Esophagus mucosa (tissue), 1 donor: ENCODE data around the gene SPRED1. TPM values are rescaled to one million over a fixed set of nuclear protein-coding genes. Genes with fewer than 3 reads are reported as not detected.
"Not testable (repeated sequence)": the region's sequence is repeated elsewhere in the genome, so short reads cannot be mapped to it uniquely, and the experiment has no call there.

Experiments used
- ATAC-seq: fragments of 200-7000 bp; cut with Tn5 transposase; one replicate; pipeline ENCODE4 v1.9.1; 2020
- total RNA-seq: library from RNA; stranded (reverse); gene quantifications from one replicate; pipeline ENCODE4 v1.2.4, GENCODE V29; 2023
- donor health status: DM: yes; HTN: yes; CAD: no.

SPRED1 gene
- total RNA-seq, 1 donor from 2014 or later, result 10.0 TPM

GRCh38 chr15:38237021-38237420, 15.6 kb upstream of the SPRED1 start:
- ATAC-seq, result not testable (repeated sequence)

GRCh38 chr15:38238311-38238710, 14.3 kb upstream of the SPRED1 start:
- no peak for ATAC-seq

- ATAC-seq, result no peak
Observed at GRCh38 chr15:38242055-38242454, 10.6 kb upstream of the SPRED1 start.

DNA sequence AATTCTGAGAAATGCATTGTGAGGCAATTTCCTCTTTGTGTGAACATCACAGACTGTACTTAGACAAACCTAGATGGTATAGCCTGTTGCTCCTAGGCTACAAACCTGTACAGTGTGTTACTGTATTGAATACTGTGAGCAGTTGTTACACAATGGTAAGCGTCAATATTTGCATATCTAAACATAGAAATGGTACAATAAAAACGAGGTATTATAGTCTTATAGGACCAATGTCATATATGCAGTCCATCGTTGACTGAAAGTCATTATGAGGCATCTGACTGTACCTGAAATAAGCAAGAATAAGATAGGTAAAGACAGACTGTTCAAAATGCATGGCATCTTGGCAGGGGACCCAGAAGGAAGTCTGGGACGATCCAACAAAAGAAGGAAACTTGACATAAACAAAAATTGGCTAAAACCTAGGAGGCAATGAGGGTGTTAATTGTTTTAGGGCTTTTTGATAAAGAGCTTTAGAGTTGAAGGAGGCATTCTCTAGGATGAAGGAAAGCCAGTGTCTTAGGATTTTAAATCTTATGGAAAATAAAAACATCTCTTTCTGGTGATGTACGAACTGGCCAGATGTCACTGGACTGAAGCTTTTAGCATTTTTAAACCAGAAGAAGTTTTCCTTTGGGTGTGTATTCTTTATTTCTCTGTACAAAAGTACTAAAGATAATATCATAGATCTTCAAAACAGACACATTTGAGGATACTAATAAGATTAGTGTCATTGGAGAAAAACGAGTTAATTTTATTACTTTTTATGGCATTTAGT, 9.2 kb upstream of the SPRED1 start:
- no peak for ATAC-seq

DNA sequence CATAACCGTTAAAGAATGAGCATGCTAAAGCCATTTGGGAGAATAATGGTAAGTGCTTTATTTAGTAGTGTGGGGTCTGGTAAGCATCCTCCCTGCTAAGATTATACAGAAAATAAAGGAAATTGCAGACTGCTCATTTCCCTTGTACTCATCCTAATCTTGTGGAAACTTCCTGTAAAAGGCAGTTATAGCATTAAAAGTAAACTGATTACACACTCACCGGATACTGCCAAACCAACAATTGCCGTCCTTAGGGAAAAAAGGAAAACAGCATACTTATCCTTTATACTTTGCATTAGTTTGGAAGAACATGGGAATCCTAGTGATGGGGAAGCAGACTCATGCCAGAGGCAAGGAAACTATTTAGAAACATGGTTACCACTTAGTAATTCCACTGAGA, 5.3 kb upstream of the SPRED1 start:
- no peak for ATAC-seq

- ATAC-seq, result peak; percentile 16
Observed at GRCh38 chr15:38253351-38253781, 730 bp downstream of the SPRED1 start.

DNA sequence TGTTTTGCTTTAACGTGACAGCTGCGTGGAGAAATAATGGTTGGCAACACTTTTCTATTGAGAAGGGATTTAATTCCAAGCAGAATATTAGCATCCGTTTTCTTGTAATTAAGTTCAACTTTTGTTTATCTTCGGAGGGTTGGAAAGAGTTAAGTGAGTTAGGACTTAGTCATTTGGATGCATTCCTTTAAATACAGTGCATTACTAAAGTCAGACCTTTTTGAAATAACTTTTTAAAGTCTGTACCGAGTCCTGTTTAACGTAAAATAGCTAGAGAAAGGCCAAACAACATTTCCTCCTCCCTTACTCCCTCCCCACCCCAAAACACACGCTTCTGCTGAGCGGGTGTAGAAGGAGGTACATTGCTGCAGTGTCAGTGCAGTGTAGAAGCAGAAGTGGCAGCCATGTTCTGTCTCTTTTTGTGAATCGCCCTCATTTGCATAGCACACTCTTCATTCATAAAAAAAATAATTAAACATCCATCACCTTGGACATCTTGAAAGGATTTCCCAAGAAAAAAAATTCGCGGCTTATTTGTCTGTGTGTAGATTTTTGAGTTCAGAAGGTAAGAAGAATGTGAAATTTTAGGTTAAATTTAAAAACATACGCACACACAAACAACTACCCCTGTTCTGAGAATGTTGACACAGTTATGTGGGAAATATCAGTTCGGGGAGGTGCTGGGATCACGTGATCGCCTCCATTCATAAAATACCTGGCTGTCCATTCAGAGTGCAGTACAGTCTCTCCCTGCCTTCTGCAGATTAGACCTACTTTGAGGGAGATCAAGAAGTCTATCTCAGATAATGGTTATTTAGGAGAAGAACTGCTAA, 1.6 kb downstream of the SPRED1 start:
- ATAC-seq, result peak; percentile 34

GRCh38 chr15:38255690-38256089, 3.1 kb downstream of the SPRED1 start:
- no peak for ATAC-seq

DNA sequence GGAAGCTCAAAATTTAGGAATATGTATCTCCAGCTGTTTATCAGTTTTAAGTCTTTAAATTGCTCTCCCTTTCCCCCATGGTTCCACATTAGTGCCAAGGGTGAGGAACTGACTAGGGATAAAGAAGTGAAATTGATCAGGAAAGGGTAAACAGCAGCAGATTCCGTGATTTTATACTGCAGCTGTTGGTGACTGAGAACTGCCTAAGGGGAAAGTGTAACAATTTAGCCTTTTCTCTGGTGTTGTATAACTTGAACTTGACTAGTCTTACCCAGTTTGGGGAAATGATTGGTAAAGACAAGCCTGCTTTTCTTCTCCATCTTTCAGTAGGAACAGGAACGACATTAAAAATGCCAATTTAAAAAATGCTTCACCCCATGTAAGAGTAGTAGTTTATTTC, 5.0 kb downstream of the SPRED1 start:
- no peak for ATAC-seq

DNA sequence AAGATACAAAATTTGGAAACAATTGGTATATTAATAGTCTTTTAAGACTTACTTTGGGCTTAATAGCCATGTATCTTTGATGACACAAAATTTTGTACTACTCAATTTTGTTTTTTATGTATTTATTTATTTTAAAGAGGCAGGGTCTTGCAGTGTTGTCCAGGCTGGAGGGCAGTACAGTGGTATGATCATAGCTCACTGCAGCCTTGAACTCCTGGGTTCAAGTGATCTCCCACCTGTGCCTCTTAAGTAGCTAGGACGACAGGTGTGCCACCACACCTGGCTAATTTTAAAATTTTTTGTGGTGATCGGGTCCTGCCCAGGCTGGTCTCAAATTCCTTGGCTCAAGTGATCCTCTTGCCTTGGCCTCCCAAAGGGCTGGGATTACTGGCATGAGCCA, 6.5 kb downstream of the SPRED1 start:
- no peak for ATAC-seq

- no peak for ATAC-seq
Observed at GRCh38 chr15:38260077-38260476, 7.4 kb downstream of the SPRED1 start.

- no peak for ATAC-seq
Observed at GRCh38 chr15:38263251-38263650, 10.6 kb downstream of the SPRED1 start.

GRCh38 chr15:38263996-38264395, 11.4 kb downstream of the SPRED1 start:
- ATAC-seq, result no peak

DNA sequence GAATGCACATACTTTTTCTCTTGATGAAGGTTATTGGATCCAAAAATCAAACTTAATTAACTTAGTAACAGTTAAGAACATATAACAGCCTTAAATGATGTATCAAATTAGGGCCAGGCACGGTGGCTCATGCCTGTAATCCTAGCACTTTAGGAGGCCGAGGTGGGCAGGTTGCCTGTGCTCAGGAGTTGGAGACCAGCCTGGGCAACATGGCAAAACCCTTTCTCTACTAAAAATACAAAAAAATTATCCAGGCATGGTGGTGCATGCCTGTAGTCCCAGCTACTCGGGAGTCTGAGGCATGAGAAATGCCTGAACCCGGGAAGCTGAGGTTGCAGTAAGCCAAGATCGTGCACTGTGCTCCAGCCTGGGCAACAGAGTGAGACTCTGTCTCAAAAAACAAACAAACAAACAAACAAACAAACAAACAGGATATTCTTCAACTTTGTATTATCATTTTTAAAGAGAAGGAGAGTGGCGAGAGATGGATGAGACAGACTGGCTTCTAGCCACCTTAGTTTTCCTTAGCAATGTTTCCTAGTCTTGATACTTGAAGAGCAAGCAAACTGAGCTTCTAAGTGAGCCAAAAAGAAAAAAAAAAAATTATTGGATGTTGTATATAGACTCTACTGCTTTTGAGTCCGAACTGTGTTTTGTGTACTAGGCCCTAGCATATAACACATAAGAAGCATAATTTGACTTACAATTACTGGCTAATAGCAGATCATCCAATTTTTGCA, 13.8 kb downstream of the SPRED1 start:
- no peak for ATAC-seq

- ATAC-seq, result no peak
Observed at GRCh38 chr15:38267421-38268022, 14.9 kb downstream of the SPRED1 start.

DNA sequence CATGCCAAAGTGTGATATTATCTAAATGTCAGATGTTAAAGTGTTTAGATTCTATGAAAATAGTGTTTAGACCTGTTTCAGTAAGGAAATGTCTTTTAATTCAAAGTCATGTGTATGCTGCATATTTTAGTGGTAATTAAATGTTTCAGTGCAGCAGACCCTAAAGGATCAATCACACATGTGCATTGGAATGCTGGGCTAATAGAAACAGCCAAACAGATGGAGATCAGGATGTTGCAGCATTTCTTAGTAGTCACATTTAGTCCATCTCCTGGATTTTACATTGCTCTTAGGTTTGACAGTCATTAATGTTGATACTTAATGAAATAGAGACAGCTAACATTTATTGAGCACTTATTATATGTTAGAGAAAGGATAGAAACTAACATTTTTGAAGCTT, 18.5 kb downstream of the SPRED1 start:
- no peak for ATAC-seq

DNA sequence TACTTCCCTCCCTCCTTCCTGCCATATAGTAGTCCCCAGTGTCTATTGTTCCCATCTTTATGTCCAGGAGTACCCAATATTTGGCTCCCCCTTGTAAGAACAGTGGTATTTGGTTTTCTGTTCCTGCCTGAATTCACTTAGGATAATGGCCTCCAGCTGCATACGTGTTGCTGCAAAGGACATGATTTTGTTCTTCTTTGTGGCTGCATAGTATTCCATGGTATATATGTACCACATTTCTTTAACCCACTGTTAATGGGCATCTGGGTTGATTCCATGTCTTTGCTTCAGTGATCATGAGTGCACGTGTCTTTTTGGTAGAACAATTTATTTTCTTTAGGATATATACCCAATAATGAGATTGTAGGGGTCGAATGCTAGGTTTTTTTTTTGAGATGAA, 19.3 kb downstream of the SPRED1 start:
- ATAC-seq, result no peak

- not testable (repeated sequence) for ATAC-seq
Observed at GRCh38 chr15:38272431-38272830, 19.8 kb downstream of the SPRED1 start.

- ATAC-seq, result no peak
Observed at GRCh38 chr15:38274135-38274534, 21.5 kb downstream of the SPRED1 start.

GRCh38 chr15:38275959-38276358, 23.3 kb downstream of the SPRED1 start:
- ATAC-seq, result no peak

DNA sequence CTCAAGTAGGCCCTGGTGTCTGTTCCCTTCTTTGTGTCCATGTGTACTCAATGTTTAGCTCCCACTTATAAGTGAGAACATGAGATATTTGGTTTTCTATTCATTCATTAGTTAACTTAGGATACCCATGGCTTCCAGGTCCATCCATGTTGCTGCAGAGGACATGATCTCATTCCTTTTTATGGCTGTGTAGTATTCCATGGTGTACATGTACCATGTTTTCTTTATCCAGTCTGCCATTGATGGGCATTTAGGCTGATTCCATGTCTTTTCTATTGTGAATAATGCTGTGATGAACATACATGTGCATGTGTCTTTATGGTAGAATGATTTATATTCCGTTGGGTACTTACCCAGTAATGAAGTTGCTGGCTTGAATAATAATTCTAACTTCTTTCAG, 24.6 kb downstream of the SPRED1 start:
- not testable (repeated sequence) for ATAC-seq

GRCh38 chr15:38281031-38281430, 28.4 kb downstream of the SPRED1 start:
- ATAC-seq, result no peak

DNA sequence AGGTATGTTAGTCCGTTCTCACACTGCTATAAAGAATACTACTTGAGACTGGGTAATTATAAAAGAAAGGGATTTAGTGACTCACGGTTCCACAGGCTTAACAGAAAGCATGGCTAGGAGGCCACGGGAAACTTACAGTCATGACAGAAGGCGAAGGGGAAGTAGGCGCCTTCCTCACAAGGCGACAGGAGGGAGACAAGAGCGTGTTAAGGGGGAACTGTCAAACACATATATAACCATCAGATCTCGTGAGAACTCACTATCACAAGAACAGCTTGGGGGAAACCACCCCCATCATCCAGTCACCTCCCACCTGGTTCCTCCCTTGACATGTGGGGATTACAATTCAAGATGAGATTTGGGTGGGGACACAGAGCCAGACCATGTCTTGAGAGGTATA, 30.4 kb downstream of the SPRED1 start:
- no peak for ATAC-seq
